HG03159 (cell line): ENCODE data around the gene EPS8L2.

ENCODE experiments used
- ATAC-seq: cut with Tn5 transposase; IDR thresholded peaks from one replicate; pipeline ENCODE4 v1.9.1; 2021; ENCODE audit warnings: mild to moderate bottlenecking, moderate library complexity; ENCODE audit not compliant: unreplicated experiment

The EPS8L2 gene

DNA sequence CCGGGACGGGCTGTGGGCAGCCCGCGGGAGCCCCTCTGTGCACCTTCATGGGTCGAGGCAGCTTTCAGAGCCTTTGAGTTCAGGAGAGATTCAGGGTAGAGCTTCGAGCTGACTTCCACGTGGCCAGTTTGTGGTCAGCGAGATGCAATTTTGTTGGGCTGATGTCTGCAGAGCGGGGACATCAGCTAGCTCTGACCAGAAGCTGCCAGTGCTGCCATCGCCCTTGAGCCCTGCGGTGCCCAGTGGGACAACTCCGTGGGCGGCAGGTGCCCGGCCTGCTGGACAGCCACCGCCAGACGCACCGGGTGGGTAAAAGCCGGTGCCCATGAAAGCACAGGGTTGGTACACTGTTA is 42.0 kb downstream of the EPS8L2 start:
- no peak for ATAC-seq

DNA sequence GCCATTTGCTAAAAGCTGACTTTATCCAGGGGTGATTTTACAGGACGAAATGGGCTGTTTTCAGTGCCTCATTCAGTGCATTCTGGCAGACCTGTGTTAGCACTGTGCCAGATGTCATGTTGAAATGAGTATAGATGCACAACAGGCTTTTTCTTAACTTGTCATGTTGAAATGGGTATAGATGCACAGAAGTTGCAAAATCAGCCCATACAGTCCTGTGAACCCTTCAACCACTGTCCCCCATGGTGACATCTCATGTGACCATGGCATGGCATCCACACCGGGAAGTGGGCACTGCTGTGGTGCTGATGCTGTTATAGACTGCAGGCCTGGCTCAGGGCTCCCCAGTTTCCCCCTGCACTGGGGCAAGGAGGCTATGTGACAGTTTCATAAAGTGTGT is 43.7 kb downstream of the EPS8L2 start:
- ATAC-seq = no peak

GRCh38 chr11:760236-760635 is 54.2 kb downstream of the EPS8L2 start:
- ATAC-seq = no peak

DNA sequence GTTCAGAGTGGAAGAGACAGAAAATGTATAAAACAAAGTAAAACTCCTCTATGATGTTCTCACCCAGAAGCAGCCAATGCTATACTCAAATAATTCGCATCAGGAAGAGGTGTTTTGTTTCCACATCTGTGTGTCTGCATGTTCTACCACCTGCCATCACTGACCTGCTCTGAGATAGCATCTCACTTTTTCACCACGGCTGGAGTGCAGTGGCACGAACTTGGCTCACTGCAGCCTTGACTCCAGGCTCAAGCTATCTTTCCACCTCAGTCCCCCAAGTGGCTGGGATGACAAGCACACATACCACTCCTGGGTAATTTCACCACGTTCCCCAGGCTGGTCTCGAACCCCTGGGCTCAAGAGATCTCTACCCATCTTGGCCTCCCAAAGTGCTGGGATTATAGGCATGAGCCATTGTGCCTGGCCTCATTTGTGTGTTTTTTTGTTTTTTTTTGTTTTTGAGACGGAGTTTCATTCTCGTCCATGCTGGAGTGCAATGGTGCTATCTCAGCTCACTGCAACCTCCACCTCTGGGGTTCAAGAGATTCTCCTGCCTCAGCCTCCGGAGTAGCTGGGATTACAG is 55.6 kb downstream of the EPS8L2 start:
- ATAC-seq = no peak

DNA sequence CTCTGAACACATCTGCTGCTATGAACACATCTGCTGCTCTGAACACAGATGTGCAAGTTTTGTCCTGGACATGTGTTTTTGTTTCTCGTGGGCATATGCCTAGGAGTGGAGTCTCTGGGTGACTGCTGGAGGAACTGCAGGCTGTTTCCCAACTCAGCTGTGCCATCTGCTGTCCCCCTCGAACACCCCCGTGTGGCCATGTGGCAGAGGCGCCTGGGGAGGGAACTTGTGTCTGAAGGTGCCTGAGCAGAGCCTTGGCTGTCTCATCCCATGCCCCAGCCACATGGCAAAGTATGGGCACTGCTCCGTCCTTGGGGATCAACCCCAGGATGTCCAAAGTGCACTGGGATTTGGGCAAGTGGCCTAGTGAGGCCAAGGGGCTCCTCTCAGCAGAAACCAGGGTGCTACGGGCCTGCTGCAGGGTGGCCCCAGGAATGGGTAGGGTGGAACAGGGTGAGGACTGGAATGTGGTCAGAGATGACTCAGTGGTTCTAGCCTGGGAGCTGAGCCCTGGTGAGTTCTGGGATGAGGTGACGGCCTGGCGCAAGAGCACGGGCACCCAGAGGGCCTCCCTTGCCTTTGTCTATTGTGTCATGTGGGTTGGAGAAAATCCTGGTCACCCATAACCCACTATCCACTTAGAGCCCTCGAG is 56.5 kb downstream of the EPS8L2 start:
- no peak for ATAC-seq

- ATAC-seq = no peak
These were observed 57.0 kb downstream of the EPS8L2 start for GRCh38 chr11:763073-763463.

DNA sequence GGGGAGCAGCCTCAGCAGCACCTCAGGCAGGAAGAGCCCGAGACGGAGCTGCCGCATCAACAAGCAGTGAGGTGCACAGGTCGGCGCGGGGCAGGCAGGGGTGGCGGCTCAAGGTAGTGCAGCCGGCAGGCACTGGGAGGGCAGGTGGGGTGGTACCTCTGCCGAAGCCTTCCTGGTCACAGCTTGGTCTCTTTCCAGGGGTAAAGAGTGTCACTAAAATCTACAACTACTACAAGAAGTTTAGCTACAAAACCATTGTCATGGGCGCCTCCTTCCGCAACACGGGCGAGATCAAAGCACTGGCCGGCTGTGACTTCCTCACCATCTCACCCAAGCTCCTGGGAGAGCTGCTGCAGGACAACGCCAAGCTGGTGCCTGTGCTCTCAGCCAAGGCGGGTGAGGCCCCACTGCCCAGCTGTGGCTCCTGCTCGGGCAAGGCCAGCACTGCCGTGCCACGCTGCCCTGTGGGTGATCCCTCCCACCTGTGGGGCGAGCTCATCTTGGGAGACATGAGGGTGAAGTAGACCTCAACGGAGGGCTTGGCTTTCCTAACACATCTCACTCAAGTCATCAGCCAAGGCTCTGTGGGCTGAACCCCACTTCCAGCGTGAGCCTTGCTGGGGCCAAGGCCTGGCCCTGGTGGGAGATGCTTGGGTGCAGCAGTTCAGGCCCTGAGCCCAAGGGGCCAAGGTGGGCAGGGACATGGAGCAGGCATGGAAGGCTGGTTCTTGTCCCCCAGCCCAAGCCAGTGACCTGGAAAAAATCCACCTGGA is 57.7 kb downstream of the EPS8L2 start:
- no peak for ATAC-seq

DNA sequence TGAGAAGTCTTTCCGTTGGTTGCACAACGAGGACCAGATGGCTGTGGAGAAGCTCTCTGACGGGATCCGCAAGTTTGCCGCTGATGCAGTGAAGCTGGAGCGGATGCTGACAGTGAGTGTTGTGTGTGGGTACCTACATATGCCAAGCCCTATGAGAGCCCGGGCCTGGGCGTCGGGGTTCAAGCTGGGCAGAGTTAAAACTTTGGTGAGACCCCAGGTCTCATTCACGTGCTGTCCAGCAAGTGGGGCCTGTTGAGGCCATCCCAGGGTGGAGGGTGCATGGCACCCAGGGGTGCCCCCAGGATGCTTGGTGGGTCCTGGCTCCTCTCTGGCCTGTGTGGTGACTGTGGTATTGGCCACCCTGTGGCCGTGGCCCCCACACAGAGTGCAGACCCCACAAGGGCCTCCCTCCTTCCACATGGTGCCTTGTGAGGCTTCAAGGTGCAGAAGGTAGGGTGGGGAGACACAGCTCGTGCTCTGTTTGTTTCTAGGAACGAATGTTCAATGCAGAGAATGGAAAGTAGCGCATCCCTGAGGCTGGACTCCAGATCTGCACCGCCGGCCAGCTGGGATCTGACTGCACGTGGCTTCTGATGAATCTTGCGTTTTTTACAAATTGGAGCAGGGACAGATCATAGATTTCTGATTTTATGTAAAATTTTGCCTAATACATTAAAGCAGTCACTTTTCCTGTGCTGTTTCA is 58.4 kb downstream of the EPS8L2 start:
- no peak for ATAC-seq

DNA sequence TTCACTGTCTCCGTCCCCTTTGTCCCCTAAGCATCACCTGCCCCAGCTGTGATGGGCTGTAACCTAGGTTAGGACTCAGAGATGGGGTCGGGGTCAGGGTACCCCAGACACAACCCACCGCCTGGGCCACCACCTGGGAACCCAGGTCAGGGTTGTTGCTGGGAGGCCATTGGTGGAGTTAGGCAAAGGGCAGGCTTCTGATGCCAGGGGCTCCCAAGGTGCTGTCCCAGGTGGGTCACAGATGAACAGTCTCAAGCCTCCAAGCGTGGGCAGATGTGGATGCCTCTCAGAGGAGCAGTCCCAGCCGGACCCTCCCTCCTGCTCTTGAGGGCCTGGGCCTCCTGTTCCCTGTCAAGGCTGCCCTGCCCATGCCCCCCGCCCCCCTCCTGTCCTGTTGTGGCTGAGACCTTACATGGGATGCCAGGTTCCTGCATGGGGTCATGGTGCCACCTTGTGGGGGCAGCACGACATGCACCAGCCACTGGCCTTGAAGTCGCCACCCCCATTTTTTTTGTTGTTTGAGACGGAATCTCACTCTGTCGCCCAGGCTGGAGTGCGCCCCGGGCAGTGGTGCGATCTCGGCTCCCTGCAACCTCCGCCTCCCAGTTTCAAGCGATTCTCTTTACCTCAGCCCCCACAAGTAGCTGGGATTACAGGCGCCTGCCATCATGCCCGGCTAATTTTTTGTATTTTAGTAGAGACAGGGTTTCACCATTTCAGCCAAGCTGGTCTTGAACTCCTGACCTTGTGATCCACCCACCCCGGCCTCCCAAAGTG is 59.2 kb downstream of the EPS8L2 start:
- no peak for ATAC-seq

- no peak for ATAC-seq
These were observed 59.7 kb downstream of the EPS8L2 start for GRCh38 chr11:765802-766091.

GRCh38 chr11:766106-766935 is 60.3 kb downstream of the EPS8L2 start:
- ATAC-seq = no peak

- no peak for ATAC-seq
These were observed 60.8 kb downstream of the EPS8L2 start for GRCh38 chr11:766936-767210.

GRCh38 chr11:767238-767637 is 61.2 kb downstream of the EPS8L2 start:
- ATAC-seq = no peak

DNA sequence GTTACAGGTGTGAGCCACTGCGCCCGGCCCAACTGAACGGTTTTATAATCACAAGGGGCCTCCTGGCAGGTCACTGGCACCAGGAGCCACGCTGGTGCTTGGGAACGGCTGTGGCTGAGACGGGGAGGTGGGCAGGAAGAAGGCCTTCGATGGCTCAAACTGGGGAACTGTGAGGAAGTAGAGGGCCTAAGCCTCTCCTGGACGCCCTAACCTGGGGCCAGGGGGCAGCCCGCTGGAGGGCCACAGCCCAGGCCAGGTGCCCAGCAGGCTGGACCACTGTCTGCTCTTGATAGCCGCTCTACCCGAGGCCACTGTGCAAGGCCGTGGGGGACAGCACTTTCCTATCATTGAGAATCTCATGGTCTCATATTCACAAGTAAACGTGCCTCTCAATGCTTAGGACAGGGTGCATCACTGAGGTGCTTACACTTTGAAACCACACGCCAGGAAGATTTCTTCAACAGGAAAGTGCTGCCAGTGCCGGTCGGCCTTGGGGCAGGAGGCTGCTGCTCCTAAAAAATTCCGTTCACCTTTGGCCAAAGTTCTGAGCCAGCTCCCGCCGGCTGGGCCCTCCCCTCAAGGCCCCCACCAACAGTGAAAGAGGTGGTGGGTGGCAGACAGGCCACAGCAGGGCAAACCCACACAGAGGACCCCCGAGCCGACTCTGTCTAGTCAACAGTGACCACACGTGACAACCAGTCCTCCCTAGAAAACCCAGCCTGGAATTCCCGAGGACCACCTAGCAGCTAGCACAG is 64.0 kb downstream of the EPS8L2 start:
- ATAC-seq = no peak

GRCh38 chr11:770642-771616 is 64.9 kb downstream of the EPS8L2 start:
- ATAC-seq = no peak

DNA sequence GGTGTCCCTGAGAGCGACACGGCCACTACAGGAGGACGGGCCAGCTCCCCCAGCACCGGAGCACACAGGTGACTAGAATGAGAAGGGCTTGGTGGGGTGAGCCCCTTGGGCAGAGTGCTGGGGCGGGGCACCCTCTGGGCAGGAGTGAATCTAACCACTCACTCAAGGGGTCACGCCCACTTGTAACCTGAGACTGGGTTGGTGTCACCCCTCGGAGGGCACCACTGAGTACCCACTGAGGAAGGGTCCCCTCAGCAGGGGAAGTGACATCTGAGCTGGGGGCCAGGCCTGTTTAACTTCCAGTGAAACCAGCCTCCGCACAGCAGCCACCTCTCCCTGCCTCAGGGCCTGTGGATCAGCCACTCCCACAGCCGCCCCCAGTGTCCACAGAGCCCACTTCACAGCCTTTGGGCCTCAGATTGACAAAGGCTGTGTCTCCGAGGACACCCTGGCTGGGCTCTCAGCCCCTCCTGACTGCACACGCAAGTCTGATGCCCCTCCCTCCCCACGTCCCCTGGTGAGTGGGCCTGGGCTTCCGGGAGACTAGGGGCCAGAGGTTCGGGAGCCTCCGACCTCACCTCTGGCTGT is 65.7 kb downstream of the EPS8L2 start:
- ATAC-seq = no peak

DNA sequence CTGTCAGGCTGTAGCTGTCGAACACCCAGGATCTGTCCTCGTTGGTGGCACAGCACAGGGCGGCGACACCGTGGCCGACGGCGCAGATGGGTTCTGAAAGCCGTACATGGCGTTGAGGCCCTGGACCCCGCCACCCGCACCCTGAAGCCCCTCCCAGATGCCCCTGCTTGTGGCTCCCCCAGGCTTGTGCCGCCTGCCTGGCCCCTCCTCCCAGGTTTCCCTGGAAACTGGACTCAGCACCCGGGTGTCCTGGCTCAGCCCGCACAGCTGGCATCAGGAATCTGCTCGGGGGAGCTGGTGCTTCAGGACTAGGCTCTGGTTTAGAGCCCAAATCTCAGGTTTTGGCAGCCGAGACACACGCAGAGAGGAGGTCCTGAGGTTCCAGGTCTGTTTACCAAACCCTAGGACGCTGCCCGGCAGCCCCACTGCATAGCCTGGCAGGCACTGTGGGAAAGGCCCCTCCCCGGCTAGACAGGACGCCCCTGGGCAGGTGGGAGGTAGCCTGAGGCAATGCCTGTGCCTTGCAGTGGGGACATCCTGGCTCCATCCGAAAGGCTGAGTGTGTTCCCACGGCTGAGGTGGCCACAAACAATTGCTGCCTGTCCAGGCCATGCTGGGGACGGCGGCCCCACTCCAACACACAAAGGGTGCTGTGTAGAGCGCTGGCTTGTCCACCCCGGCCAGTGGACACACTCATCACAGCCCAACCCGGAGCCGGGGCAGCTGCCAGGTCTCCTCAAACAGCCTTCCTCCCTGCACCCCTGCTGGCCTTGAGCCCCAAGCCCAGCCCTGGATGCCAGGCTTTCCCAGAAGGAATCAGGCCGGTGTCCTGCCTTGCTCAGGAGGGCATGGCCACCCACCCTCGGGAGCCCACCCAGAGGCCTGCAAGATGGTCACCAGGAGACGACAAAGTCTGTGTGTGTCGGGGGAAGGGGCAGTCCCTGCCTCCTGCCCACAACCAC is 66.7 kb downstream of the EPS8L2 start:
- ATAC-seq = no peak
